CD1c-positive myeloid dendritic cell (primary cell): ENCODE results near the gene ACOD1.
A peak's percentile ranks its signal among the peaks of the same experiment; 100 is the strongest.

Experiments used
- DNase-seq: peaks from one replicate; pipeline ENCODE4 v3.0.0-alpha.2; 2016; ENCODE audit errors: extremely low spot score

Gene ACOD1

DNA sequence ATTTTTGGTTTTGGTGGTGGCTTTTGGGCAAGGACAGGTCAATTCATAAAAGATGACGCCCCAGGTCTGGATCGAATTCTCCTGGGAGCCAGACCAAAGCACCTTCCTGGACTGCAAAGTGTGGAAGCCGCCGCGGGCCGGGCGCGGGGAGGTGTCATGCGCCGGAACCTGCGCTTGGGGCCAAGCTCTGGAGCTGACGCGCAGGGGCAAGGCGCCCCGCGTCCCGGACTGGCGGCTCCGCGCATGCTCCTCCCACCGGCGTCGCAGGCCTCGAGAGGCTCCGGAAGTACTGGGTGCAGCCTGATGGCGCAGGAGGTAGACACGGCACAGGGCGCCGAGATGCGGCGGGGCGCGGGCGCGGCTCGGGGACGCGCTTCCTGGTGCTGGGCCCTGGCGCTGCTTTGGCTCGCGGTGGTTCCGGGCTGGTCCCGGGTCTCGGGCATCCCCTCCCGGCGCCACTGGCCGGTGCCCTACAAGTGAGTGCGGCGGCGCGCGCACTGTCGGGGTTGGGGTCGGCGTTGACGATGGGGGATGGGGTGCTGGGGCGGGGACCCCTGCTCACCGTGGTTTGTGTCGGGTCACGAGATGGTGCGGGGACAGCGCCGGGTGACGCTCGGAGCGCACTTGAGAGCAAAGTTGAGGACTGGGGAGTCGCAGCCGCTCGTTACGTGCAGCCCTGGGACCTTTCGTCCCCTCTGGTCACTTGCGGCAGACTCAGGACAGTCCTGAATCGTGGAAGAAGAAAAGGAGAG is 43.7 kb downstream of the ACOD1 start, which contains the start of gene CLN5:
TSS of gene CLN5 (plus strand) at position 286 of the 752 bp plus-strand sequence. CDS start at position 304, 18 bp downstream.
- peak; percentile 97 for DNase-seq

DNA sequence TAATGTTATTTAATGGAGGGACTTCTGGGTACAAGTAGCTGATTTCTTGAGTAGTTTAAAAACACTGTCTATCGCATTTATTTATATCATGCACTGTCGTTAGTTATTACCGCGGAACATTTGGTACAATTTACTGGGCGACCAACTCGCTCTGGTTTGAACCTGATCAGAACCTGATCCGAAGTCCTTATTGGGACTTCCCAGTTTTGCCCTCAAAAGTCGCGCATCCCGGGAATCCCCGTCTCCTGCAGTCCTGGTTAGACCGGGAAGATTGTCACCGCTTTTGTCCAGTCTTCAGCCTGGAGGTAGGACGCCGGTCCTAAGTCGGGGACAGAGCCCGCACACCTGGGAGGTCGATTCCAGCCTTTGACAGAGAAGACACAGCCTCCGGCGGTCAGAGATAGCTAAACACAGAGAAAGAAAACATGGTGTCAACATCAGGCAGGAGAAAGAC is 44.3 kb downstream of the ACOD1 start:
- peak; percentile 37 for DNase-seq

DNA sequence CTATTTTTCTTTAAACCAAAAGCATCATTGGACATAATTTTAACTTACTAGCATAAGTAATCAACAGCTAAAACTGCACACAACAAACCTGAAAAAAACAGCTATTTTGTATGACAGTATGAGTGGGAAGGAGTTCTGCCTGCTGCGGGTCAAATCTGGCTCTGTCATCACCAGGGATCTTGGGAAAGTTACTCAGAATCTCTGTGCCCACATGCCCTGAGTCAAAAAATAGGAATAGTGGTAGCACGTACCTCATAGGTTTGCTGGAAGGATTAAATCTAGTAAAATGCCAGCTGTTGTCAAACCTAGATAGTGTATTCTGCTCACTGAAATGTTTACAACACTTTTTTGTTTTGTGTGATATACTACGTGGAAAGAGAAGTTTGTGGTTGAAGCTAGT is 44.7 kb downstream of the ACOD1 start:
- DNase-seq: peak; percentile 65

DNA sequence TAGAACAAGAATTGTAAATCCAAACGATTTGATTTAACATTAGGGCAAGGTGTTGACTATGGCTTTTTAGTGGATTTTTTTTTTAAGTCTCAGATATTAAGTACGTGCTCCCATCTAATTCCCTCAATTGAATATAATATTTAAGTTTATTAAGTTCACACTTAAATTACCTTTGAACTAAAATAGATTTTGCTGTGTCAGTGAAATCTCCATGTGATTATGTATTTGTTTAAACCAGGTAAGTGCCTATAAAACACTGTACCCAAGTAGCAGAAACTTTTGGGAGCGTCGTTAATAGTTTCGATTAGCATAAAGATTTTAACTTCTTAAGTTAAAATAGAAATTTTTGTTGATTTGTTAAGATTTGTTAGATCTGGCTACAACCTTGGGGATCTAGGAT is 45.2 kb downstream of the ACOD1 start:
- no peak for DNase-seq

DNA sequence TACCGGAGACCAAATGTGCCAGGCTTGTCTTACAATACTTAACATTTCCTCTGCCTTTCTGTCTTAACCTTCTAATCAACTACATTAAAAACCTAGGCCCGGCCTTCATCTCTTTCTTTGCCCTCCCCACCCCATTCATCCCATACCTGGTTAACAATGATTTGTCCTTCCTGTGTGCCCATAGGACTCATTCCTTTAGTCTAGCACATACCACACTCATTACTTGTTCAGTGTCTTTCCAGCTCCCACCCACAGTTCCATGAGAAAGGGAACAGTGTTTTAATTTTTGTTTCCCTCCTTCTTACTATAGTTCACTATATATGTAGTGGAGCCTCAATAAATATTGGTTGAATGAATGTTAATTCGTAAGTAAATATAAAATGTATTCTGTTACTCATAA is 46.0 kb downstream of the ACOD1 start:
- DNase-seq: no peak

- no peak for DNase-seq
Observed at GRCh38 chr13:77000475-77000874, 52.2 kb downstream of the ACOD1 start.

- no peak for DNase-seq
Observed at GRCh38 chr13:77001540-77001939, 53.2 kb downstream of the ACOD1 start.

DNA sequence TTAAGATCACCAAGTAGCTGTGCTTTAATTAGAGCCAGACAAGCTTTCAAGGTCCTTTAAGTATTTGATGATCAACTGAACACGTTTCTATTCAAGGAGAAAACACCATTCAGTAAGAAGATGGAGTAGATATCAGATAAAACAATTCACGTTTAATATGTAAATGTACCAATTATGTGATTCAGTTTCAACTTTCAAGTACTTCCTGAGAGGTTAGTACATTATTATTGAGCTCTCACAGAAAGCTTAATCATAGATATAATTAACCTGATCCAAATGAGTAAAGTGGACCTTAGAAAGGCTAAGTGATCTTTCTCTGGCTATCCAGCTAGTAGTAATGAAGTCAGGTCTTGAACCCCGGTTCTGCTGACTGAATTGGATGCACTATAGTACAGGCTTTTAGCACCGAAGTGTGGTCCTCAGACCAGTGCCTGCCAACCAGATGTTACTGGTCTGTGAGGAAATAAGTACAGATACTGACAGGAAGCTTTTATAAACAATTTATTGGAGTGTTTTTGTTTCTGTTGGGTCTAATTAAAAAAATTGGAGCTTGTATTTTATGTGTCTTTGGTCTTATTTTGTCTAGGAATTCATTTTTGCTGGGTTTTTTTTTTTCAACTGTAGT is 53.8 kb downstream of the ACOD1 start:
- DNase-seq: no peak

GRCh38 chr13:77002590-77003190 is 54.4 kb downstream of the ACOD1 start:
- DNase-seq: peak; percentile 33
